Activated CD4-positive, alpha-beta T cell treated with anti-CD3 and anti-CD28 coated beads, Interleukin-2, amount 50 U/mL, for 1 hour (primary cell): Measurements from ENCODE around the gene MAPK9.
"Not testable (repeated sequence)": the region's sequence is repeated elsewhere in the genome, so short reads cannot be mapped to it uniquely, and the experiment has no call there.

ENCODE experiments used
- DNase-seq: peaks from one replicate; pipeline ENCODE4 v3.0.0-alpha.2; 2020

The MAPK9 gene

GRCh38 chr5:180222056-180222455, 69.8 kb downstream of the MAPK9 start:
- DNase-seq, result no peak

DNA sequence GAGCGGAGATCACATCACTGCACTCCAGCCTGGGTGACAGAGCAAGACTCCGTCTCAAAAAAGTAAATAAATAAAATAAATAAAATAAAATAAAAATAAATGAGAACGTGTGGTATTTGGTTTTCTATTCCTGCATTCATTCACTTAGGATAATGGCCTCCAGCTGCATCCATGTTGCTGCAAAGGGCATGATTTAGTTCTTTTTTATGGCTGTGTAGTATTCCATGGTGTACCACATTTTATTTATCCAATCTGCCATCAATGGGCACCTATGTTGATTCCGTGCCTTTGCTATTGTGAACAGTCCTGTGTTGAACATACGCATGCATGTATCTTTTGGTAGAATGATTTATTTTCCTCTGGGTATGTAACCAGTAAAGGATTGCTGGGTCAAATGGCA, 74.1 kb downstream of the MAPK9 start:
- no peak for DNase-seq

DNA sequence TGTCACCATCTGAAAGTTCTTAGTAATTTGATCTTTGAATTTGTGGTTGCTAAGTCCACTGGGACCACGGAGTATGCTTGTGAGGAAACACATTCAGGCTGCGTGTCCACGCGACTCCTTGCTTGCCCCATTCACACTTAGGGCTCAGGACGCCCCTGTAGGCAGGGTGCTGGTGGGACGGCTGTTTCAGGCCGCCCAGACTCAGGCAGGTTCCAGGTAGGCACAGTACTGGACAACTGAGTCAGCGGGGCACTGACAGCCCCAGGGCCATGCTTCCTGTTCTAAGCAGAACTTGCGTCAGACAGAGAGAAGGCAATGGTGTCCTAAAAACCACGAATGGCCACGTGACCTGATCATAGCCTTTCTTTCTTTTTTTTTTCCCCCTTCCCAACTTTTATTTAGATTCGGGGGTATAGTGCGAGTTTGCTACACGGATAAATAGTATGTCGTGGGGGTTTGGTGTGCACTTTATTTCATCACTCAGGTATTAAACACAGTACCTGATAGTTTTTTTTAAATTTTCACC, 75.2 kb downstream of the MAPK9 start:
- no peak for DNase-seq

DNA sequence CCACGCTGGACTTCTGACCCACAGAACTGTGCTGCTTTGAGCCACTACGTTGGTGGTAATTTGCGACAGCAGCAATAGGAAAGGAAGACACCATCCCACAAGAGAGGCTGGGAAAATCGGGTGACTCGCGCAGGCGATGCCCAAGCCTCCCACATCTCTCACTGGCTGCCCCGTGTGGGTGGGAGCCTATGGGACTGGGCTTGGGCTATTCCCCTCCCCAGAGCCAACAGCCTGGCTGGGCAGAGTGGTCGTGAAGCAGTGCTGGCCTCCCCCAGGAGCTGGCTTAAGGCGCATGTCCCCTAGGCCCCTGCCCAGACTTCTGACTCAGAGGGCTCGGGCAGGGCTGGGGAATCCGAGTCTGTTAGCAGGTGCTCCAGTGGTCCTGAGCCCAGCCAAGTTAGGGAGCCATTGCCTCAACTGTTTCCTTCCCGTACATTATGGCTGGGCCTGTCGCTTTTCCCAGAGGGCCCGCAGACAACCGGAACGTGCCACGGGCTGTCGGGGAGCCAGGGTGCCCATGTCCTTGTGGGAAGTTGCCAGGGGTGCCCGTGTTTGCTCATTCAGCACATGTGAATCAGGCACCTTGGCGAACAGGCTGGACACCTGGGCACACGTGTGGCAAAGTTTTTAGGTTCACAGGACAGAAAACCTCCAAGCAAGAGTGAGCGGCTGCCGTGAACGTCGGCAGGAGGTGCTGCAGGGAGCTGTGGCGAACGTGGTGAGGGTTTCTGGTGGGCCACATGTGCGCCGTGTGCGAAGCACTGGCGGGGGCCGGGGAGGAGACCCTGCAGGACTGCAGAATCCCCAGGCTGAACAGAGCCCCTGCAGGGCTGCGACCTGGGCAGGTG, 75.9 kb downstream of the MAPK9 start:
- DNase-seq, result no peak

DNA sequence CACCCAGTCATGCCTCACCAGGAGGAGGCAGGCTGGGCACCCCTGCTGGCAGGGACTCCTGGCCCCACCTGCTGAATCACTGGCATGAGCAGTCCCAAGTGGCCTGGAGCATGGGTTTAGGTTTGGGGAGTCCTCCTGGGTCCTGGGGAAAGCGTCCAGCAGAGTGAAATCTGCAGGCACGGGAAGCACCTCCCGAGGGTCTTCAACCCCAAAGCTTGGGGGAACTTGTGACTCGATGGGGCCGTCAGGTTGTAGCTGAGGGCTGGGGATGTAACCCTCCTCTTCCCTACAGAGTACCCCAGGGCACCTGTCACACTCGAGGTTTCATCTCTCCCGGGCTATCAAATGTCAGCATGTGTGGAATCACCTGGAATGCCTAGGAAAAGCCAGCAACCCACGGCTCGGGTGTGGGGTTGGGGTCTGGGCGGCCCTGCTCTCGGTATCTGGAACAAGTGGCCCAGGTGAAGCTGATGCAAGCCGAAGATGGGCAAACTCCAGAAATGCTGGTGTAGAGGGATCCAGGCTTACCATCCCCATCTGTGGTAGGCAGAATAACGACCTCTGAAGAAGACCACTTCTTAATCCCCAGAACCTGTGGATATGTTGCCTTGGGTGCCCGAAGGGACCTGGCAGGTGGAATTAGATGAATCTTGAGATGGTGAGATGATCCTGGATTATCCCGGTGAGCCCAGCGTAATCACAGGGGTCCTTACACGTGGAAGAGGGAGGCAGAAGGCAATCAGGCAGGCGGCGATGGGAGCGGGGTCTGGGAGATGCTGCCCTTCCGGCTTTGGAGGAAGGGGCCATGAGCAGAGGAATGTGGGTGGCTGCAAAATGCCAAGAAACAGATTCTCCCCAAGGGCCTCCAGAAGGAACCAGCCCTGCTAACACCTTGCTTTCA, 76.8 kb downstream of the MAPK9 start:
- DNase-seq, result no peak

DNA sequence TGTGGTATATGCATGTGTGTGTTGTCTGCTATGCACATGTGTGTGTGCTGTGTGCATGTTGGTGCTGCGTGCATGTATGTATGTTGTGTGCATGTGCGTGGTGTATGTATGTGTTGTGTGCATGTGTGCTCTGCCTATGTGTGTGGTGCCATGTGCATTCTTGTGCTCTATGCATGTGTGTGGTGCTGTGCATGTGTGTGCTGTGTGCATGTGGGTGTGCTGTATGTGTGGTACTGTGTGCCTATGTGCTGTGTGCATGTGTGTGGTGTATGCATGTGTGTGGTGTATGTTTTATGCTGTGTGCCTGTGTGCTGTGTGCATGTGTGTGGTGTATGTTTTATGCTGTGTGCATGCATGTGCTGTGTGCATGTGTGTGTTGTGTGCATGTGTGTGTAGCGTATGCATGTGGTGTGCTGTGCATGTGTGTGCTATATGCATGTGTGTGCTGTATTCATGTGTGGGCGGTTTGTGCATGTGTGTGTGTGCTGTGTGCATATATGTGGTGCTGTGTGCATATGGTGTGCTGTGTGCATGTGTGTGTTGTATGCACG, 78.2 kb downstream of the MAPK9 start:
- DNase-seq, result no peak

GRCh38 chr5:180213256-180213600, 78.7 kb downstream of the MAPK9 start:
- no peak for DNase-seq

- no peak for DNase-seq
Observed at GRCh38 chr5:180212363-180213255, 79.3 kb downstream of the MAPK9 start.

DNA sequence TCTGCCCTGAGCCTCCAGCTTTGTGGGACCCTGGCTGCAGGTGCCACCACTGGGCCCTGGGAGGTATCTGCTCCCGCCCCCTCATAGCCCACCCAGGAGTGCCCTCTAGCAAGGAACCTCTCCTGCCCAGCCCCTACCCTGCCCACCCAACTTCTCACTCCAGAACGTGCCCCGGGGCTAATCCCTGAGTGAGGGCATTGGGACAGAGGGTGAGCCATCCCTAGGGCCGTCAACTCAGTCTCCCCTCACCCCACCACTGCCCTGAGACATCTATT, 80.2 kb downstream of the MAPK9 start:
- DNase-seq, result no peak

- DNase-seq, result no peak
Observed at GRCh38 chr5:180210961-180211760, 80.7 kb downstream of the MAPK9 start.

DNA sequence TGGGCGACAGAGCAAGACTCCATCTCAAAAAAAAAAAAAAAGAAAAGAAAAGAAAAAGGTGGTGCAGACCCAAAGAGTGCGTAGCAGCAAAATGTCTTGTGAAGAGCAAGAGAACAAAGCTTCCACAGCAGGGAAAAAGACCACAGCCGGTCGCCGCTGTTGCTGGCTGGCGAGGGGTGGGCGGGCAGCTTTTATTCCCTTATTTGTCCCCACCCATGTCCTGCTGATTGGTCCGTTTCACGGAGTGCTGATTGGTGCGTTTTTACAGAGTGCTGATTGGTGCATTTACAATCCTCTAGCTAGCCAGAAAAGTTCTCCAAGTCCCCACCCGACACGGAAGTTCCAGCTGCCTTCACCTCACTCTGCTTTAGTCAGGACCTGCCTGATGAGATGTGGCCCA, 81.8 kb downstream of the MAPK9 start:
- not testable (repeated sequence) for DNase-seq

GRCh38 chr5:180209137-180209581, 82.7 kb downstream of the MAPK9 start, which contains the start of gene RASGEF1C:
Gene RASGEF1C, minus strand, starts transcription at chr5:180209211. Its CDS starts 71,159 bp downstream, at chr5:180138052.
- peak; percentile 57 for DNase-seq

DNA sequence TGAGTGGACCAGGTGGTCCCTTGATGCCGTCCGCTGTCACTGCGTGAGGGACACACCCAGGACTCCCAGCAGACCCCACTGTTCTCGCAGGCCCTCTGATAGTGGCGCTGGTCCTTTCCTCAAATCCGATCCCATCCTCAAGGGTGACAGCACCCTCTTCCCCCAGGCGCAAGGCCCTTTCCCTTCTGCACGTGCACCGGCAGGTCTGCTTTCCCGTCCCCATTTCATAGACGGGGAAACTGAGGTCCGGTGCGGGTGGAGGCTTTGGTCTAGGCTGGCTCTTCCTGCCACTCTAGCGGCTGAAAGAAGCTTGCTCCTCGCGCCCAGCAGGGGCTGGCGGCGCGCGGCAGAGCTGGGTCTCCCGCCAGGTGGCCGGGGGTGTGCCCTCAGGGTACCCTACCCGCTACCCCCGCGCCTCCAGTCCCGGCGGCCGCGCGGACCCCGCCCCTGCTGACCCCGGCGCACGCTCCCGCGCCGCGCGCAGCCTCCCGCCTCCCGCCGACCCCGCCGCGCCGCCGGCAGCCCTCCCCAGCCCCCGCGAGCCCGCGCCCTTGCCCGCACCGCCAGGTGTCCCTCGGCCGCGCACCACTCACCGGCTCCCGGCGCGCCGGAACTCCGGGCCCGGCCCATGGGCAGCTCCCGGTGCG, 83.3 kb downstream of the MAPK9 start:
- DNase-seq, result no peak

DNA sequence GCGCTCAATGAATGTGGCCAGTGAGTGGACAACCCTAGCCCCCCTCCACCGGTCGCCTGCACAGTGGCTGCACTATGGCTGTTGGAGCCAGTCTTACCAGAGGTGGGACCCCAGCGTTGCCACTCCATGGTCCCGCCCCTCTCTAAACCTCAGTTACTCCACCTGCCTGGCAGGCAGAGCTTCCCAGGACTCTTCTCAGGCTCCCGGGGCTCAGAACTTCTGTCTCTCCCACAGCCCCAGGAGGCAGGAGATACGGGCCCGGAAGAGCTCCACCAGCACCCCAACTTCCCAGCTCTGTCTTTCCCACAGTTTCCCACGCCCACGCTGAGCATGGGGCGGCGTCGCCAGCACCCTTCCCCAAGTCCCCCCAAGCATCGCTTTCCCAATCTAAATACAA, 83.8 kb downstream of the MAPK9 start:
- DNase-seq, result no peak

GRCh38 chr5:180207593-180207992, 84.3 kb downstream of the MAPK9 start:
- DNase-seq, result no peak

GRCh38 chr5:180206993-180207392, 84.9 kb downstream of the MAPK9 start:
- no peak for DNase-seq

- DNase-seq, result no peak
Observed at GRCh38 chr5:180205916-180206315, 86.0 kb downstream of the MAPK9 start.

DNA sequence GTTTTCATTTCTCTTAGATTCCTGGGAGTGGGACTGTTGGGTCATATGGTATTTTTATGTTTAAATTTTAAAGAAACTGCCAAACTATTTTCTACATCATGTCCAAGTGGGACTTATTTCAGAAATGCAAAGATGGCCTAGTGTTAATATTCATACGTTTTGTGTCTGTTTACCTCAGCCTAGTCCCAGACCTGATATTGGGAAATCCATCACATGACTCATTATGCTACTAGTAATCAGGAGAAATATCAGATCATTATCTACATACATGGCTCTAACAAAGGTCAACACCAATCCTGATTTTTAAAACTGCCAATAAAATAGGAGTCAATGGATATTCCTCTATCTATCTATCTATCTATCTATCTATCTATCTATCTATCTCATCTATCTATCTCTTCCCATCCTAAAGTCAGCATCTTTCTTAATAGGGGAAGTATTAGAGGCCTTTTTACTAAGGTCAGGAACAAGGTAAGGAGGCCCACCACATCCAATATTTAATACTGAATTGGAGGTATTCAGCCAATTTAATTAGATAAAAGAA, 87.5 kb downstream of the MAPK9 start:
- no peak for DNase-seq

GRCh38 chr5:180202939-180203573, 88.8 kb downstream of the MAPK9 start:
- DNase-seq, result no peak
